22Rv1 (cell line): Measurements from ENCODE around the gene NECAB3.

ENCODE experiments used
- H3K27ac ChIP-seq: fragments of 450-650 bp; 2 replicates; pipeline ENCODE4 v1.5.1; 2017
- CTCF ChIP-seq: fragments of 450-650 bp; IDR thresholded peaks from 2 replicates; pipeline ENCODE4 v1.5.1; 2017; ENCODE audit warnings: mild to moderate bottlenecking
- ZFX ChIP-seq: fragments of 450-650 bp; IDR thresholded peaks from 2 replicates; pipeline ENCODE4 v1.6.1; 2017; ENCODE audit warnings: antibody characterized with exemption, borderline replicate concordance

NECAB3 gene

GRCh38 chr20:33669873-33670640 is 4.2 kb downstream of the NECAB3 start:
- peak overlapping the region; percentile 98 for H3K27ac ChIP-seq
- TF ChIP-seq ZFX (no peak), CTCF (no peak)

- TF ChIP-seq CTCF, result no peak
- TF ChIP-seq ZFX, result no peak
- peak overlapping the region; percentile 98 for H3K27ac ChIP-seq
Measured at GRCh38 chr20:33669224-33669623, 5.0 kb downstream of the NECAB3 start.

- no peak for TF ChIP-seq ZFX
- no peak for TF ChIP-seq CTCF
- H3K27ac ChIP-seq, result peak overlapping the region; percentile 98
Measured at GRCh38 chr20:33668466-33669155, 5.6 kb downstream of the NECAB3 start.

- H3K27ac ChIP-seq, result peak overlapping the region; percentile 98
- TF ChIP-seq CTCF (peak; percentile 95), ZFX (no peak)
Measured at GRCh38 chr20:33667676-33668465, 6.4 kb downstream of the NECAB3 start.

- TF ChIP-seq ZFX (no peak), CTCF (no peak)
- H3K27ac ChIP-seq, result peak overlapping the region; percentile 98
Measured at GRCh38 chr20:33667245-33667675, 7.0 kb downstream of the NECAB3 start.

GRCh38 chr20:33666293-33667244 is 7.7 kb downstream of the NECAB3 start, which contains the start of gene ACTL10:
Gene ACTL10 (plus strand): TSS chr20:33666943. CDS start chr20:33667498, 555 bp downstream.
- peak within 1 kb of the TSS; percentile 98 for H3K27ac ChIP-seq

More at GRCh38 chr20:33666293-33667244, 7.7 kb downstream of the NECAB3 start, which contains the start of gene ACTL10:
- no peak for TF ChIP-seq ZFX
- peak; percentile 35 for TF ChIP-seq CTCF
